ENCODE results near the gene GTF3C5.

Gene GTF3C5

GRCh38 chr9:132991351-132992300 is 39.2 kb upstream of the GTF3C5 start:
- Histone ChIP-seq H3K4me2 (ENCODE audit: low read depth, low read length, poor library complexity, severe bottlenecking) (no peak overlapping the region), H3K27me3 (ENCODE audit: low read length) (no peaks in the 10 kb centered on the region), H3K9ac (ENCODE audit: low read length) (no peak overlapping the region), H3K9me3 (ENCODE audit: insufficient read depth, low read length) (no peaks in the 10 kb centered on the region), H4K20me1 (ENCODE audit: low read depth, low read length) (no peaks in the 10 kb centered on the region), H3K27ac (ENCODE audit: low read depth, low read length) (no peak overlapping the region), H2AFZ (ENCODE audit: low read depth, low read length, severe bottlenecking) (no peak overlapping the region), H3K9me2 (replicated peaks; ENCODE audit: insufficient read depth, low read length) (no peaks in the 10 kb centered on the region), H3K4me3 (ENCODE audit: insufficient read depth, low read length, poor library complexity, severe bottlenecking) (no peak overlapping the region), H3K36me3 (ENCODE audit: low read length) (no peaks in the 10 kb centered on the region), H3F3A (ENCODE audit: insufficient read depth) (no peaks in the 10 kb centered on the region), H3K79me2 (ENCODE audit: insufficient read depth, low read length) (no peaks in the 10 kb centered on the region)
- TF ChIP-seq CTCF (IDR thresholded peaks at IDR 0.05; ENCODE audit: insufficient read depth, low read length, poor library complexity, severe bottlenecking) = no peak
- no peak for TF ChIP-seq EZH2phosphoT487 (conservative IDR thresholded peaks at IDR 0.05; ENCODE audit: low read length)

- no peak overlapping the region for H3K27ac ChIP-seq (ENCODE audit: low read depth, low read length)
- H2AFZ ChIP-seq (ENCODE audit: low read depth, low read length, severe bottlenecking) = no peak overlapping the region
- no peaks in the 10 kb centered on the region for H3K79me2 ChIP-seq (ENCODE audit: insufficient read depth, low read length)
- H3K4me3 ChIP-seq (ENCODE audit: insufficient read depth, low read length, poor library complexity, severe bottlenecking) = no peak overlapping the region
- no peak overlapping the region for H3K4me2 ChIP-seq (ENCODE audit: low read depth, low read length, poor library complexity, severe bottlenecking)
- no peaks in the 10 kb centered on the region for H3K27me3 ChIP-seq (ENCODE audit: low read length)
- H4K20me1 ChIP-seq (ENCODE audit: low read depth, low read length) = no peaks in the 10 kb centered on the region
- H3K9me2 ChIP-seq (replicated peaks; ENCODE audit: insufficient read depth, low read length) = no peaks in the 10 kb centered on the region
- no peaks in the 10 kb centered on the region for H3K36me3 ChIP-seq (ENCODE audit: low read length)
- H3K9me3 ChIP-seq (ENCODE audit: insufficient read depth, low read length) = no peaks in the 10 kb centered on the region
- no peak overlapping the region for H3K9ac ChIP-seq (ENCODE audit: low read length)
- no peak for TF ChIP-seq CTCF (IDR thresholded peaks at IDR 0.05; ENCODE audit: insufficient read depth, low read length, poor library complexity, severe bottlenecking)
- no peaks in the 10 kb centered on the region for H3F3A ChIP-seq (ENCODE audit: insufficient read depth)
Observed at GRCh38 chr9:132993511-132993939, 37.3 kb upstream of the GTF3C5 start.

GRCh38 chr9:132994410-132995120 is 36.2 kb upstream of the GTF3C5 start:
- H3K9me3 ChIP-seq (ENCODE audit: insufficient read depth, low read length) = no peaks in the 10 kb centered on the region
- no peak overlapping the region for H3K4me2 ChIP-seq (ENCODE audit: low read depth, low read length, poor library complexity, severe bottlenecking)
- H2AFZ ChIP-seq (ENCODE audit: low read depth, low read length, severe bottlenecking) = no peak overlapping the region
- no peaks in the 10 kb centered on the region for H3K79me2 ChIP-seq (ENCODE audit: insufficient read depth, low read length)
- no peaks in the 10 kb centered on the region for H3K36me3 ChIP-seq (ENCODE audit: low read length)
- no peak for TF ChIP-seq CTCF (IDR thresholded peaks at IDR 0.05; ENCODE audit: insufficient read depth, low read length, poor library complexity, severe bottlenecking)
- TF ChIP-seq EZH2phosphoT487 (conservative IDR thresholded peaks at IDR 0.05; ENCODE audit: low read length) = no peak
- no peaks in the 10 kb centered on the region for H3F3A ChIP-seq (ENCODE audit: insufficient read depth)
- no peaks in the 10 kb centered on the region for H3K27me3 ChIP-seq (ENCODE audit: low read length)
- no peaks in the 10 kb centered on the region for H4K20me1 ChIP-seq (ENCODE audit: low read depth, low read length)
- H3K9ac ChIP-seq (ENCODE audit: low read length) = no peak overlapping the region
- no peak overlapping the region for H3K4me3 ChIP-seq (ENCODE audit: insufficient read depth, low read length, poor library complexity, severe bottlenecking)
- no peak overlapping the region for H3K27ac ChIP-seq (ENCODE audit: low read depth, low read length)
- H3K9me2 ChIP-seq (replicated peaks; ENCODE audit: insufficient read depth, low read length) = no peaks in the 10 kb centered on the region

Measured in SU-DHL-6 (cell line).